ENCODE measurements around the gene TMIGD2.
"Not testable (repeated sequence)": the region's sequence is repeated elsewhere in the genome, so short reads cannot be mapped to it uniquely, and the experiment has no call there.

Gene TMIGD2

GRCh38 chr19:4266253-4267000 is 35.8 kb downstream of the TMIGD2 start:
- no peak for DNase-seq

DNA sequence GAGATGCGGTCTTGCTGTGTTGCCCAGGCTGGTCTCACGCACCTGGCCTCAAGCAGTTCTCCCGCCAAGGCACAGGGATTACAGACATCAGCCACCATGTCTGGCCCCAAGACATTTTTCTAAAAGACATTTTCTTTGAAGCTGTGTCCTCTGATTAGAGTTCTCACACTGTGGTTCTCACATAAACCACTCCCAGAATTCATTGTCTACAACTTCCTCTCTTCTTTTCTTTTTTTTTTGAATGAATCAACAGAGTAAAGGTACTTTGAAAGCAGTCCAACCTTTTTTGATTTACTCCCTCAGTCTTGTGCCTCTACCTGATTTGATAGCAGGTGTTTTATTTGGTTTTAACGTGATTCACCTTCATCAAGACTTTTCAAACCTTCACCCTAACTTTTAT is 37.4 kb downstream of the TMIGD2 start:
- peak in 3 of 6 experiments; percentile 12 to 34 (median 14) for DNase-seq

DNA sequence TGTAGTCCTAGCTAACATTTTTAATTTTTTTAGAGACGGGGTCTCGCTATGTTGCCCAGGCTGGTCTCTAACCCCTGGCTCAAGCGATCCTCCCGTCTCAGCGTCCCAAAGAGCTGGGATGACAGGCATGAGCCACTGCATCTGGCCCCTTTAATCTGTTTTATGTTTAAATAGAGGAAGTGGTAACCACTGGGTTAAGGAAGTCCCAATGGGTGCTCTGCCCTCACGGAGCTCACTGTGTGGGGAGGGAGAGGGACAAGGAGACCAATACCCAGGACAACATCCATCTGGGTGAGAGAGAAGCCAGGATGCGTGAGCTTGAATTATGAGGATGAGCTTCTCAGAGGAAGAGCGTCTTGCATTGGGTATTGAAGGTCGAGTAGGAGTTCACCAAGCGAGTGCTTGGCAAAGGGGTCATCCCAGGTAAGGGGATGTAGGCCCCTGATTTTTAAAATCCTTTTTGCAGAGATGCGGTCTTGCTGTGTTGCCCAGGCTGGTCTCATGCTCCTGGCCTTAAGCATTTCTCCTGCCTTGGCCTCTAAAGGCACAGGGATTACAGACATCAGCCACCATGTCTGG is 41.5 kb downstream of the TMIGD2 start:
- no peak for DNase-seq

GRCh38 chr19:4258181-4258580 is 44.0 kb downstream of the TMIGD2 start:
- no peak for DNase-seq

- DNase-seq = no peak
Observed at GRCh38 chr19:4257025-4257424, 45.2 kb downstream of the TMIGD2 start.

DNA sequence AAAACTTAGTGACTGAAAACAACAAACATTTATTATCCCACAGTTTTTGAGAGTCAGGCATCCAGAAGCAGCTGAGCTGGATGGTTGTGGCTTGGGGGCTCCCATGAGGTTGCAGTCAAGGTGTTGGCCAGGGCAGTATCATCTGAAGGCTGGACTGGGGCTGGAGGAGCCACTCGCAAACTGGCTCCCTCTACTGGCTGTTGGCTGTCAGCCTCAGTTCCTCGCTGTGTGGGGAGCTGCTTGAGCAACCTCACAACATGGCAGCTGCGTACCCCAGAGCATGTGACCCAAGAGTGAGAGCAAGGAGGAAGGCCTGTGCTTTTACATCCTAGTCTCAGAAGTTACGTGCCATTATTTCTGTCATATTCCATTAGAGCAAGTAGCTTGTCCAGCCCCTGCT is 45.6 kb downstream of the TMIGD2 start:
- no peak for DNase-seq

GRCh38 chr19:4246767-4247593 is 55.2 kb downstream of the TMIGD2 start, which contains the start of gene YJU2:
YJU2 (plus strand) TSS chr19:4247080; CDS start chr19:4247147, 67 bp downstream.
- DNase-seq = peak; percentile 94 to 100 (median 99)

DNA sequence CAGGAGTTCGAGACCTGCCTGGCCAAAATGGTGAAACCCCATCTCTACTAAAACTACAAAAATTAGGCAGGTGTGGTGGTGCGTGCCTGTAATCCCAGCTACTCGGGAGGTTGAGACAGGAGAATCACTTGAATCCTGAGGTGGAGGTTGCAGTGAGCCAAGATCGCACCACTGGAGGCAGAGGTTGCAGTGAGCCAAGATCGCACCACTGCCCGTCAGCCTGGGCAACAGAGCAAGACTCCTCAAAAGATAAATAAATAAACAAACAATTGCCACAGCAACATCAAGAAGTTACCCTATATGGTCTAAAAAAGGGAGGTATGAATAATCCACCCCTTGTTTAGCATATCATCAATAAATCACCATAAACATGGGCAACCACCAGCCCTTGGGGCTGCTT is 56.3 kb downstream of the TMIGD2 start:
- DNase-seq = not testable (repeated sequence)
